Ovary (tissue), 3 donors: ENCODE data around the gene EML1.

Experiments
- POLR2A ChIP-seq: fragments of 450-650 bp; IDR thresholded peaks from one replicate; pipeline ENCODE4 v1.6.1; 2017; ENCODE audit warnings: antibody characterized with exemption, mild to moderate bottlenecking, moderate library complexity
- TF ChIP-seq, protein P1 (sequence below), 3 donors: fragments of 450-650 bp in 2 of 3; fragments of 200-600 bp in 1 of 3; IDR thresholded peaks; one replicate each; pipeline versions ENCODE4 v1.5.1 to v1.8.0; 2016 to 2022; ENCODE audit warnings: antibody characterized with exemption in 3 of 3, mild to moderate bottlenecking in 1 of 3
- donor health status: DM: no; HTN: no; CAD: no.

GRCh38 chr14:99880651-99881420 is 87.6 kb downstream of the EML1 start:
- TF ChIP-seq, protein P1, sequence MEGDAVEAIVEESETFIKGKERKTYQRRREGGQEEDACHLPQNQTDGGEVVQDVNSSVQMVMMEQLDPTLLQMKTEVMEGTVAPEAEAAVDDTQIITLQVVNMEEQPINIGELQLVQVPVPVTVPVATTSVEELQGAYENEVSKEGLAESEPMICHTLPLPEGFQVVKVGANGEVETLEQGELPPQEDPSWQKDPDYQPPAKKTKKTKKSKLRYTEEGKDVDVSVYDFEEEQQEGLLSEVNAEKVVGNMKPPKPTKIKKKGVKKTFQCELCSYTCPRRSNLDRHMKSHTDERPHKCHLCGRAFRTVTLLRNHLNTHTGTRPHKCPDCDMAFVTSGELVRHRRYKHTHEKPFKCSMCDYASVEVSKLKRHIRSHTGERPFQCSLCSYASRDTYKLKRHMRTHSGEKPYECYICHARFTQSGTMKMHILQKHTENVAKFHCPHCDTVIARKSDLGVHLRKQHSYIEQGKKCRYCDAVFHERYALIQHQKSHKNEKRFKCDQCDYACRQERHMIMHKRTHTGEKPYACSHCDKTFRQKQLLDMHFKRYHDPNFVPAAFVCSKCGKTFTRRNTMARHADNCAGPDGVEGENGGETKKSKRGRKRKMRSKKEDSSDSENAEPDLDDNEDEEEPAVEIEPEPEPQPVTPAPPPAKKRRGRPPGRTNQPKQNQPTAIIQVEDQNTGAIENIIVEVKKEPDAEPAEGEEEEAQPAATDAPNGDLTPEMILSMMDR (IDR thresholded peaks at IDR 0.05), result no peak
- TF ChIP-seq POLR2A, result no peak
